Karpas-422 (cell line): ENCODE data around the gene CEP170B. TPM values are rescaled to one million over a fixed set of nuclear protein-coding genes. Genes with fewer than 3 reads are reported as not detected.

Experiments used
- DNase-seq: peaks from one replicate; pipeline ENCODE4 v3.0.0-alpha.2; 2015
- H2AFZ ChIP-seq: fragments of 200-600 bp; sonication (generic); 2 replicates; pipeline ENCODE4 v1.6.1; 2014; ENCODE audit warnings: antibody characterized with exemption, low read length, mixed read lengths
- H3K27ac ChIP-seq: fragments of 200-600 bp; sonication (generic); 2 replicates; pipeline ENCODE4 v1.5.1; 2014; ENCODE audit warnings: mild to moderate bottlenecking, low read length, moderate library complexity
- H3K27me3 ChIP-seq: fragments of 200-600 bp; sonication (generic); 2 replicates; pipeline ENCODE4 v1.6.1; 2014; ENCODE audit warnings: low read length, mixed read lengths
- H3K36me3 ChIP-seq: fragments of 200-600 bp; sonication (generic); 2 replicates; pipeline ENCODE4 v1.6.1; 2014; ENCODE audit warnings: low read length, mixed read lengths; ENCODE audit not compliant: insufficient read depth
- H3K4me1 ChIP-seq: fragments of 200-600 bp; sonication (generic); 2 replicates; pipeline ENCODE4 v1.6.1; 2014; ENCODE audit warnings: mild to moderate bottlenecking, low read length, mixed read lengths
- H3K4me2 ChIP-seq: fragments of 200-600 bp; sonication (generic); 2 replicates; pipeline ENCODE4 v1.6.1; 2014; ENCODE audit warnings: low read length, low read depth, mild to moderate bottlenecking; ENCODE audit not compliant: poor library complexity, severe bottlenecking
- H3K4me3 ChIP-seq: fragments of 200-600 bp; sonication (generic); 2 replicates; pipeline ENCODE4 v1.5.1; 2014; ENCODE audit warnings: mild to moderate bottlenecking, antibody characterized with exemption, low read length, mixed read lengths
- H3K79me2 ChIP-seq: fragments of 200-600 bp; sonication (generic); 2 replicates; pipeline ENCODE4 v1.6.1; 2014; ENCODE audit warnings: mild to moderate bottlenecking, low read length, mixed read lengths
- H3K9ac ChIP-seq: fragments of 200-600 bp; sonication (generic); 2 replicates; pipeline ENCODE4 v1.6.0; 2014; ENCODE audit warnings: low read length
- H3K9me2 ChIP-seq: fragments of 200-600 bp; sonication (generic), shearing (Covaris generic); replicated peaks from 2 replicates; pipeline ENCODE4 v1.6.0; 2014; ENCODE audit warnings: mild to moderate bottlenecking, low read length, moderate library complexity; ENCODE audit not compliant: insufficient read depth
- H3K9me3 ChIP-seq: fragments of 300-700, 200-600 bp; sonication (generic); 2 replicates; pipeline ENCODE4 v1.6.1; 2014; ENCODE audit warnings: low read length, mixed read lengths
- H4K20me1 ChIP-seq: fragments of 200-600 bp; sonication (generic); 2 replicates; pipeline ENCODE4 v1.6.1; 2014; ENCODE audit warnings: mild to moderate bottlenecking, antibody characterized with exemption, low read length, low read depth; ENCODE audit not compliant: insufficient read depth
- total RNA-seq: library from RNA; depleted of rRNA; stranded (reverse); fragments of >200 nt; shearing (Covaris generic); gene quantifications from 2 replicates; pipeline ENCODE4 v1.2.3, GENCODE V29; 2014; ENCODE audit warnings: low replicate concordance

The CEP170B gene
- total RNA-seq, 1 experiment from 2014 or later = 0.56 TPM

DNA sequence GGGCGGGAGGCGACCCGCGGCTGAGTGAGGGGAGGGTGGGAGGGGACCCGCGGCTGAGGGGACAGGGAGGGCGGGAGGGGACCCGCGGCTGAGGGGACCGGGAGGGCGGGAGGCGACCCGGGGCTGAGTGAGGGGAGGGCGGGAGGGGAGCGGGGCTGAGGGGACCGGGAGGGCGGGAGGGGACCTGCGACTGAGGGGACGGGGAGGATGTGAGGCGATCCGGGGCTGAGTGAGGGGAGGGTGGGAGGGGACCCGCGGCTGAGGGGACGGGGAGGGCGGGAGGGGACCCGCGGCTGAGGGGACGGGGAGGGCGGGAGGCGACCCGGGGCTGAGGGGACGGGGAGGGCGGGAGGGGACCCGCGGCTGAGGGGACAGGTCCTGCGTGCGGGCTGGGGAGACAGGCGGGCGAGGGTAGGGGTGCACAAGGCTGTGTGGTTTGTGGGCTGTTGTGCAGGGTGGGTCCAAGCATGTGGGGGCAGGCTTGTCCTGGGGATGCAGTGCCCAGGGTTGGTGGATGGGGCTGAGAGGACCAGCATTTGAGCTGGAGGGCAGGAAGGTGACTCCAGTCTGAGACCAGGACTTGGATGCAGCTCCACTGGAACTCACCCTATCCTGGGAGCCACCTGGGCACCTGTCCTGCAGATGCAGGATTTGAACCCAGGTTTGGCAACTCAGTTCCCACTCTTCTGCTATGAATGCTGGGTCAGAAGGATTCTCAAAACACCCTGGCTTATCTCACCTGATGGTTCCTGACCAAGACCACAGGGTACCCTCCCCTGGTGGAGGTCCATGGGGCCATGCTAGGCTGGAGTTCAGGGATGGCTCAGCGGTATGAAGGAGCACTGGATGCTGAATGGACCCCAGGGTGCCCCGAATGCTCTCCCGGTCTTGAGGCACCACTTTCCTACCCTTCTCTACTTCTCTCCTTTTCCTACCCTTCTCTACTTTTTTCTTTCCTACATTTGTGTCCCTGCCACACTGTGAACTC, 69.0 kb downstream of the CEP170B start:
- no peak overlapping the region for H3K4me2 ChIP-seq
- H3K36me3 ChIP-seq = peaks cover 12% of the 10 kb centered on the region; the same call in 1 of the 2 replicates
- H3K9me3 ChIP-seq = no peaks in the 10 kb centered on the region
- no peak overlapping the region for H2AFZ ChIP-seq
- peaks cover 44% of the 10 kb centered on the region for H4K20me1 ChIP-seq
- H3K27me3 ChIP-seq = no peaks in the 10 kb centered on the region
- H3K4me3 ChIP-seq = no peak overlapping the region
- no peak overlapping the region for H3K9ac ChIP-seq
- DNase-seq = no peak
- peaks cover 5% of the 10 kb centered on the region for H3K4me1 ChIP-seq
- no peaks in the 10 kb centered on the region for H3K9me2 ChIP-seq
- no peaks in the 10 kb centered on the region for H3K79me2 ChIP-seq
- H3K27ac ChIP-seq = no peak overlapping the region

DNA sequence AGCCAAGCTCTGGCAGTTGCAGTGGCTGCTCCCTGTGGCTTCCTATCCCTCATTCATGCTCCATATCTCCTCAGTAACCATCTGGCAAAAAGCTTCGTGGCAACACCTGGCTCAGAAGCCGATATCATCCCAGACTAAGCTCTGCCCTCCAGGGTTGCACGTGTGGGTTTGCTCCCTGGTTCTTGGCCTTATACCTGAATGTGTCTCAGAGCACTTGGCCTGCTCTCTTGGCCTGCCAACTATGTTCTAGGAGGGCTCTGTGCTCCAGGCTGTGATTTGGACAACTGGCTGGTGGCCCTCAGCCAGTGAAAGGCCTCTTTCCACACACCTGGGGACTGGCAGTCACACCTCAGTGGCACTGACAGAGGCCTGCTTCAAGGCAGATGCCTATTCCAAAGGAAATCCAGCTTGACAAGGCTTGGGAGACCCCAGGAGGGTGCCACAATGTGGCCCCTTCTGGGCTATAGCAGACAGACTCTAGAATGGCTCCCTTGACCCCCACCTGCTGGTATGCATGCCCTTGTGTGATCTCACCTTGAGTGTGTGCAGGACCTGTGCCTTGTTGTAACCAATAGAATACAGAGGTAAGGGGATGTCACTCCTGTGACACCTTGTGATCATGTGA, 70.1 kb downstream of the CEP170B start:
- Histone ChIP-seq H3K4me3 (no peak overlapping the region), H2AFZ (no peak overlapping the region), H3K9me2 (no peaks in the 10 kb centered on the region), H3K36me3 (peaks cover 3% of the 10 kb centered on the region; the same call in 1 of the 2 replicates), H3K27me3 (no peaks in the 10 kb centered on the region), H4K20me1 (peaks cover 41% of the 10 kb centered on the region), H3K4me1 (peaks cover 5% of the 10 kb centered on the region), H3K9ac (no peak overlapping the region), H3K9me3 (no peaks in the 10 kb centered on the region), H3K79me2 (no peaks in the 10 kb centered on the region), H3K27ac (no peak overlapping the region), H3K4me2 (no peak overlapping the region)
- peak; percentile 57 for DNase-seq

GRCh38 chr14:104935955-104936354, 70.9 kb downstream of the CEP170B start:
- H3K36me3 ChIP-seq = no peaks in the 10 kb centered on the region
- no peak overlapping the region for H3K27ac ChIP-seq
- peaks cover 44% of the 10 kb centered on the region for H4K20me1 ChIP-seq
- H3K9me2 ChIP-seq = no peaks in the 10 kb centered on the region
- no peak overlapping the region for H3K9ac ChIP-seq
- no peak overlapping the region for H2AFZ ChIP-seq
- H3K9me3 ChIP-seq = no peaks in the 10 kb centered on the region
- DNase-seq = peak; percentile 60
- H3K79me2 ChIP-seq = no peaks in the 10 kb centered on the region
- H3K4me2 ChIP-seq = no peak overlapping the region
- H3K27me3 ChIP-seq = no peaks in the 10 kb centered on the region
- no peak overlapping the region for H3K4me3 ChIP-seq
- H3K4me1 ChIP-seq = peaks cover 5% of the 10 kb centered on the region

- Histone ChIP-seq H3K4me3 (no peak overlapping the region), H3K9ac (no peak overlapping the region), H3K36me3 (no peaks in the 10 kb centered on the region), H3K9me3 (no peaks in the 10 kb centered on the region), H4K20me1 (peaks cover 48% of the 10 kb centered on the region), H2AFZ (no peak overlapping the region), H3K79me2 (no peaks in the 10 kb centered on the region), H3K27ac (no peak overlapping the region), H3K4me2 (no peak overlapping the region), H3K27me3 (no peaks in the 10 kb centered on the region), H3K9me2 (no peaks in the 10 kb centered on the region), H3K4me1 (peaks cover 5% of the 10 kb centered on the region)
- peak; percentile 67 for DNase-seq
Observed at GRCh38 chr14:104936361-104937155, 71.5 kb downstream of the CEP170B start.

DNA sequence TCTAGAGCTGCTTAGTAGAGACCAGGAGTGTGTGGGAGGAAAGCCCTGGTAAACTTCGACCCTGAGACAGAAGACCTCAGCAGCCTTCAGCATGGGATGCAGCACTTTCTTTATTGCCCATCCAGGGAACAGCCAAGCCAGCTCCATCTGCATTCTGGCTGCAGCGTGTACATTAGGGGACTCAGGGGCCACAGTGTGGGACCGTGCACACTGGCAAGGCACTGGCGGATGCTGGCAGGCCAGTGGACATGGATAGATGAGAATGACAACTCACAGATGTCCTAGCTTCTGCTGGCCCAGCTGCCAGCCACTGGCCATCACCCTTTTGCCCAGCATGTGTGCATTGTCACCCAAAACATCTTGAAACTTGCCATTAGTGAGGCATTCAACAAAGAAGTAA, 72.1 kb downstream of the CEP170B start:
- no peak overlapping the region for H2AFZ ChIP-seq
- DNase-seq = peak; percentile 61
- H3K4me3 ChIP-seq = no peak overlapping the region
- H3K79me2 ChIP-seq = no peaks in the 10 kb centered on the region
- H3K9me2 ChIP-seq = no peaks in the 10 kb centered on the region
- no peaks in the 10 kb centered on the region for H3K9me3 ChIP-seq
- no peaks in the 10 kb centered on the region for H3K36me3 ChIP-seq
- no peak overlapping the region for H3K27ac ChIP-seq
- H3K4me1 ChIP-seq = peaks cover 5% of the 10 kb centered on the region
- peaks cover 48% of the 10 kb centered on the region for H4K20me1 ChIP-seq
- no peaks in the 10 kb centered on the region for H3K27me3 ChIP-seq
- no peak overlapping the region for H3K4me2 ChIP-seq
- no peak overlapping the region for H3K9ac ChIP-seq

- H4K20me1 ChIP-seq = peaks cover 48% of the 10 kb centered on the region
- peaks cover 5% of the 10 kb centered on the region for H3K4me1 ChIP-seq
- DNase-seq = peak; percentile 57
- H3K9me3 ChIP-seq = no peaks in the 10 kb centered on the region
- H3K27ac ChIP-seq = no peak overlapping the region
- no peaks in the 10 kb centered on the region for H3K27me3 ChIP-seq
- no peak overlapping the region for H3K4me3 ChIP-seq
- H3K9ac ChIP-seq = no peak overlapping the region
- H3K9me2 ChIP-seq = no peaks in the 10 kb centered on the region
- H2AFZ ChIP-seq = no peak overlapping the region
- H3K36me3 ChIP-seq = no peaks in the 10 kb centered on the region
- H3K4me2 ChIP-seq = no peak overlapping the region
- no peaks in the 10 kb centered on the region for H3K79me2 ChIP-seq
Observed at GRCh38 chr14:104937694-104938365, 72.8 kb downstream of the CEP170B start.

DNA sequence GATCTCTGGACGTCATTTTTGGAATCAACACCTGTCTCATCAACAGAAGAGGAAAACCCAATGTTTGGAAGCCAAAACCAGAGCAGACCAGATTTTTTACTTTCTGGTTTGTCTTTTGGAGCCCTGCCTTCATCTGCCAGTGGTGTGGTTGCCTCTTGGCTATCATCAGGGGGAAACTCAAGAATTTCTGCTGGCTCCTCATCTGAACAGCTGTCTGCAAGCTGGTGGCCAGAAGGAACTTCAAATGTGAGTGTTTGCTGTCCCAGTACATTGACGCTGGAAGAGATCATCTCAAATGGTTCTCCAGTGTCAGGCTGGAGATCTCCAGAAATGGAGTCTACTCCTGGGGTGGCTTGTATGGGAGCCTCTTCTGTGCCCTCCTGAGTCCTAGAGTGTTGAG, 73.4 kb downstream of the CEP170B start:
- Histone ChIP-seq H3K36me3 (no peaks in the 10 kb centered on the region), H3K9me3 (no peaks in the 10 kb centered on the region), H2AFZ (no peak overlapping the region), H3K27ac (no peak overlapping the region), H3K4me1 (no peaks in the 10 kb centered on the region), H4K20me1 (peaks cover 48% of the 10 kb centered on the region), H3K9ac (no peak overlapping the region), H3K79me2 (no peaks in the 10 kb centered on the region), H3K4me2 (no peak overlapping the region), H3K4me3 (no peak overlapping the region), H3K27me3 (no peaks in the 10 kb centered on the region), H3K9me2 (no peaks in the 10 kb centered on the region)
- peak; percentile 50 for DNase-seq
